HEK293 (cell line): Measurements from ENCODE around the gene ZNF579.

Experiments
- CTCF ChIP-seq: fragments of 450-650 bp; formaldehyde crosslinking; IDR thresholded peaks from 2 replicates; pipeline ENCODE4 v1.5.1; 2016; ENCODE audit warnings: missing biosample characterization, missing genetic modification characterization
- GLI4 ChIP-seq: fragments of 450-650 bp; formaldehyde crosslinking; IDR thresholded peaks from 2 replicates; pipeline ENCODE4 v1.5.1; 2016; ENCODE audit warnings: missing biosample characterization, missing genetic modification characterization
- IKZF3 ChIP-seq: fragments of 450-650 bp; IDR thresholded peaks from 2 replicates; pipeline ENCODE4 v1.5.0; 2018; ENCODE audit warnings: missing biosample characterization, mild to moderate bottlenecking, missing genetic modification characterization, moderate library complexity
- KLF16 ChIP-seq: fragments of 450-650 bp; formaldehyde crosslinking; IDR thresholded peaks from 2 replicates; pipeline ENCODE4 v1.5.1; 2017; ENCODE audit warnings: missing biosample characterization, missing genetic modification characterization
- SETDB1 ChIP-seq: IDR thresholded peaks from one replicate; pipeline ENCODE4 v1.6.1; 2017; ENCODE audit warnings: mild to moderate bottlenecking, low read length, moderate library complexity, mixed read lengths; ENCODE audit not compliant: insufficient read length
- SP2 ChIP-seq: fragments of 450-650 bp; formaldehyde crosslinking; IDR thresholded peaks from 2 replicates; pipeline ENCODE4 v1.5.1; 2016; ENCODE audit warnings: missing biosample characterization, missing genetic modification characterization
- ZNF335 ChIP-seq: fragments of 450-650 bp; formaldehyde crosslinking; conservative IDR thresholded peaks from 2 replicates; pipeline ENCODE4 v1.5.1; 2016; ENCODE audit warnings: missing biosample characterization, missing genetic modification characterization
- ZNF530 ChIP-seq: fragments of 450-650 bp; formaldehyde crosslinking; IDR thresholded peaks from 2 replicates; pipeline ENCODE4 v1.5.1; 2016; ENCODE audit warnings: low read depth, missing biosample characterization, missing genetic modification characterization
- ZNF707 ChIP-seq: fragments of 450-650 bp; formaldehyde crosslinking; IDR thresholded peaks from 2 replicates; pipeline ENCODE4 v1.5.1; 2016; ENCODE audit warnings: missing biosample characterization, missing genetic modification characterization

- TF ChIP-seq ZNF335 (tag by site-specific recombination) (no peak), KLF16 (tag by site-specific recombination) (no peak), ZNF530 (no peak), CTCF (tag by site-specific recombination) (no peak), SETDB1 (no peak), GLI4 (no peak), SP2 (tag by site-specific recombination) (no peak), ZNF707 (tag by site-specific recombination) (no peak), IKZF3 (tag by site-specific recombination) (no peak)
These were observed 45.3 kb downstream of the ZNF579 start for GRCh38 chr19:55535173-55535964.
